B cell (primary cell): ENCODE results near the gene CRTAC1. TPM values are rescaled to one million over a fixed set of nuclear protein-coding genes. Genes with fewer than 3 reads are reported as not detected.

ENCODE experiments used
- ATAC-seq: fragments of 200-7000 bp; cut with Tn5 transposase; one replicate; pipeline ENCODE4 v1.10.0; 2021; ENCODE audit warnings: low read depth, mild to moderate bottlenecking, moderate number of reproducible peaks, moderate library complexity
- CTCF ChIA-PET: fragments of 350-600 bp; sonication (Branson Sonifier 250); formaldehyde crosslinking; loops from one replicate; lab custom pipeline; 2021; ENCODE audit warnings: antibody characterized with exemption, inconsistent platforms; lab: Charles Lee
- POLR2A ChIA-PET: fragments of 350-600 bp; sonication (Branson Sonifier 250); formaldehyde crosslinking; loops from one replicate; lab custom pipeline; 2021; ENCODE audit warnings: antibody characterized with exemption; lab: Charles Lee
- DNase-seq: peaks from one replicate; pipeline ENCODE4 v3.0.0; 2013
- H2AFZ ChIP-seq: 2 replicates; pipeline ENCODE4 v1.6.1; 2012; ENCODE audit warnings: mild to moderate bottlenecking, low read depth, low read length; ENCODE audit not compliant: insufficient read depth, poor library complexity, severe bottlenecking
- H3K27ac ChIP-seq, 2 donors: 1 replicate in 1 of 2; 2 replicates in 1 of 2; pipeline ENCODE4 v1.5.1; 2012 to 2013; ENCODE audit warnings: low read length in 2 of 2, mild to moderate bottlenecking in 2 of 2, moderate library complexity in 1 of 2
- H3K27me3 ChIP-seq, 4 experiments: fragments of 200-600 bp in 1 of 4; sonication (generic) in 1 of 4; replicated peaks in 1 of 4; 1 replicate in 2 of 4; 2 replicates in 2 of 4; pipeline versions ENCODE4 v1.6.1 to v1.7.0; 2013 to 2016; ENCODE audit warnings: low read length in 3 of 4, mild to moderate bottlenecking in 2 of 4, mixed read lengths in 1 of 4, moderate library complexity in 1 of 4; ENCODE audit not compliant: insufficient read depth in 4 of 4, control insufficient read depth in 3 of 4; ENCODE audit errors: control extremely low read depth in 1 of 4
- H3K36me3 ChIP-seq, 2 experiments: replicated peaks in 1 of 2; 1 replicate in 1 of 2; 2 replicates in 1 of 2; pipeline versions ENCODE4 v1.6.1 to v1.7.1; 2013; ENCODE audit warnings: low read length in 1 of 2; ENCODE audit not compliant: insufficient read depth in 2 of 2, control insufficient read depth in 1 of 2; ENCODE audit errors: control extremely low read depth in 1 of 2, extremely low read depth in 1 of 2
- H3K4me1 ChIP-seq, 2 donors: fragments of 200-600 bp in 1 of 2; sonication (generic) in 1 of 2; 1 replicate in 1 of 2; 2 replicates in 1 of 2; pipeline versions ENCODE4 v1.5.1 to v1.6.1; 2013 to 2017; ENCODE audit warnings: low read length in 2 of 2; ENCODE audit not compliant: control insufficient read depth in 2 of 2, insufficient read depth in 2 of 2
- H3K4me2 ChIP-seq: replicated peaks from 2 replicates; pipeline ENCODE3; 2012; ENCODE audit warnings: mild to moderate bottlenecking, low read depth, low read length; ENCODE audit not compliant: poor library complexity, severe bottlenecking
- H3K4me3 ChIP-seq, 5 experiments: fragments of 200-600 bp in 1 of 5; sonication (generic) in 1 of 5; 1 replicate in 3 of 5; 2 replicates in 2 of 5; pipeline versions ENCODE4 v1.5.1 to v1.7.0; 2011 to 2016; ENCODE audit warnings: low read length in 4 of 5, mild to moderate bottlenecking in 4 of 5, low read depth in 2 of 5, control low read depth in 1 of 5, moderate library complexity in 1 of 5; ENCODE audit not compliant: insufficient read depth in 1 of 5; ENCODE audit errors: control extremely low read depth in 1 of 5, extremely low read depth in 1 of 5
- H3K79me2 ChIP-seq: fragments of 200-600 bp; sonication (generic); one replicate; pipeline ENCODE4 v1.6.0; 2016; ENCODE audit warnings: low read length; ENCODE audit not compliant: control insufficient read depth, insufficient read depth
- H3K9ac ChIP-seq: fragments of 200-600 bp; sonication (generic); 2 replicates; pipeline ENCODE4 v1.6.1; 2017; ENCODE audit warnings: mild to moderate bottlenecking, low read length, moderate library complexity
- H3K9me3 ChIP-seq, 3 donors: one replicate each; pipeline versions ENCODE4 v1.6.1 to v1.7.1; 2013; ENCODE audit warnings: low read length in 2 of 3; ENCODE audit not compliant: control insufficient read depth in 2 of 3, insufficient read depth in 1 of 3; ENCODE audit errors: control extremely low read depth in 1 of 3
- H4K20me1 ChIP-seq: 2 replicates; pipeline ENCODE4 v1.6.0; 2012; ENCODE audit warnings: mild to moderate bottlenecking, low read length; ENCODE audit not compliant: insufficient read depth, control insufficient read depth, poor library complexity, severe bottlenecking
- H3K27ac Mint-ChIP-seq: one replicate; pipeline ENCODE4 v1.8.0; 2021; ENCODE audit warnings: mixed read lengths
- H3K27me3 Mint-ChIP-seq: one replicate; pipeline ENCODE4 v1.8.0; 2021; ENCODE audit warnings: mixed read lengths
- H3K4me1 Mint-ChIP-seq: one replicate; pipeline ENCODE4 v1.8.0; 2021; ENCODE audit warnings: mixed read lengths
- H3K4me3 Mint-ChIP-seq: one replicate; pipeline ENCODE4 v1.8.0; 2021; ENCODE audit warnings: mixed read lengths
- H3K9me3 Mint-ChIP-seq: one replicate; pipeline ENCODE4 v1.8.0; 2022; ENCODE audit warnings: mixed read lengths; ENCODE audit not compliant: insufficient read depth
- CTCF ChIP-seq: fragments of 200-600 bp; IDR thresholded peaks from one replicate; pipeline ENCODE4 v1.8.0; 2022; ENCODE audit warnings: antibody characterized with exemption, mild to moderate bottlenecking
- EZH2 ChIP-seq: IDR thresholded peaks from 2 replicates; pipeline ENCODE4 v1.6.1; 2012; ENCODE audit warnings: borderline replicate concordance, low read depth, mild to moderate bottlenecking, moderate library complexity, low read length; ENCODE audit not compliant: insufficient read depth, poor library complexity, severe bottlenecking
- whole genome bisulfite sequencing: methylation state at CpG from one replicate; pipeline ENCODE4 v1.1.5; 2013; ENCODE audit warnings: missing lambda C conversion rate; ENCODE audit not compliant: insufficient coverage; 5-methylcytosine and 5-hydroxymethylcytosine counted together
- intact Hi-C: fragments of 100-400 bp; cut with micrococcal nuclease; formaldehyde crosslinking; loops from one replicate; pipeline ENCODE4 v1.10.0; 2022
- polyA plus RNA-seq: library from polyadenylated mRNA; depleted of rRNA; stranded (reverse); fragments of >200 nt; gene quantifications from 2 replicates; pipeline ENCODE4 v1.2.3, GENCODE V29; 2012
- total RNA-seq, 2 donors: library from RNA; stranded (reverse); fragments of 120-200 nt in 1 of 2; gene quantifications; 1 replicate in 1 of 2; 2 replicates in 1 of 2; pipeline versions ENCODE4 v1.2.3 to v1.2.4, GENCODE V29; 2013 to 2022

The CRTAC1 gene
- total and polyA plus RNA-seq, 2 donors (not counting 1 experiment from before 2014, with no cell fraction given): not detected

GRCh38 chr10:97907211-97907610, 123.2 kb downstream of the CRTAC1 start:
- peaks cover 33% of the 10 kb centered on the region for H3K27me3 Mint-ChIP-seq
- Histone ChIP-seq H3K79me2 (no peaks in the 10 kb centered on the region), H3K4me3 (no peak overlapping the region), H3K27ac (no peak overlapping the region), H3K9ac (no peak overlapping the region), H2AFZ (no peak overlapping the region), H3K4me1 (no peaks in the 10 kb centered on the region), H3K27me3 (peaks cover 0 to 4% (median 2%) of the 10 kb centered on the region in 4 experiments), H3K36me3 (no peaks in the 10 kb centered on the region), H3K4me2 (no peak overlapping the region), H4K20me1 (no peaks in the 10 kb centered on the region), H3K9me3 (no peaks in the 10 kb centered on the region)
- no peak for TF ChIP-seq EZH2
- TF ChIP-seq CTCF: no peak
- 87% methylated on average over 6 of the region's 6 CpGs for WGBS
- DNase-seq (no peak), ATAC-seq (no peak)
- no peak overlapping the region for H3K4me3 Mint-ChIP-seq
- H3K9me3 Mint-ChIP-seq: no peaks in the 10 kb centered on the region
- ChIA-PET CTCF (no interaction called here), POLR2A (no interaction called here)
- intact Hi-C loops: no loop called here
- no peaks in the 10 kb centered on the region for H3K4me1 Mint-ChIP-seq
- no peak overlapping the region for H3K27ac Mint-ChIP-seq

- Mint-ChIP-seq H3K9me3 (no peaks in the 10 kb centered on the region), H3K4me1 (no peaks in the 10 kb centered on the region), H3K27me3 (peaks cover 31% of the 10 kb centered on the region), H3K27ac (no peak overlapping the region), H3K4me3 (no peak overlapping the region)
- Histone ChIP-seq H3K27ac (no peak overlapping the region), H3K79me2 (no peaks in the 10 kb centered on the region), H3K9me3 (no peaks in the 10 kb centered on the region), H3K4me1 (no peaks in the 10 kb centered on the region), H3K36me3 (no peaks in the 10 kb centered on the region), H3K9ac (no peak overlapping the region), H4K20me1 (no peaks in the 10 kb centered on the region), H2AFZ (no peak overlapping the region), H3K4me2 (no peak overlapping the region), H3K27me3 (peaks cover 0 to 7% (median 2%) of the 10 kb centered on the region in 4 experiments), H3K4me3 (no peak overlapping the region)
- ChIA-PET CTCF (interaction anchor here (0.6 to 2.2 kb wide), 2 partner anchors 9 to 187 kb away, joined by 3 to 12 read pairs; no protein-coding TSS in a partner anchor), POLR2A (no interaction called here)
- intact Hi-C loops: no loop called here
- DNase-seq (no peak), ATAC-seq (no peak)
- WGBS: 51% methylated on average over 7 of the region's 8 CpGs
- no peak for TF ChIP-seq EZH2
- no peak for TF ChIP-seq CTCF
These were observed 125.1 kb downstream of the CRTAC1 start for GRCh38 chr10:97905276-97905675.
